ENCODE measurements around the gene TPM1. TPM values are rescaled to one million over a fixed set of nuclear protein-coding genes. Genes with fewer than 3 reads are reported as not detected.

TPM1 gene
- total and polyA plus RNA-seq, 2 donors (not counting 1 experiment from before 2014, with no cell fraction given), result 5.5 to 20.3 TPM

- H3K9me3 Mint-ChIP-seq (ENCODE audit: insufficient read depth), result no peaks in the 10 kb centered on the region
- Histone ChIP-seq H2AFZ (ENCODE audit: insufficient read depth, low read depth, low read length, poor library complexity, severe bottlenecking) (no peak overlapping the region), H3K27ac (ENCODE audit: low read length in 2 of 2) (no peak overlapping the region), H3K9ac (ENCODE audit: low read length) (no peak overlapping the region), H3K4me2 (replicated peaks; ENCODE audit: low read depth, low read length, poor library complexity, severe bottlenecking) (no peak overlapping the region), H3K79me2 (ENCODE audit: control insufficient read depth, insufficient read depth, low read length) (no peaks in the 10 kb centered on the region), H3K9me3 (ENCODE audit: control extremely low read depth in 1 of 3, control insufficient read depth in 2 of 3, insufficient read depth in 1 of 3, low read length in 2 of 3) (no peaks in the 10 kb centered on the region), H3K36me3 (replicated peaks in 1 of 2; ENCODE audit: control extremely low read depth in 1 of 2, control insufficient read depth in 1 of 2, extremely low read depth in 1 of 2, insufficient read depth in 2 of 2, low read length in 1 of 2) (no peaks in the 10 kb centered on the region), H3K27me3 (replicated peaks in 1 of 4; ENCODE audit: control extremely low read depth in 1 of 4, control insufficient read depth in 3 of 4, insufficient read depth in 4 of 4, low read length in 3 of 4) (peaks cover 0 to 45% (median 16%) of the 10 kb centered on the region in 4 experiments), H3K4me1 (ENCODE audit: control insufficient read depth in 2 of 2, insufficient read depth in 2 of 2, low read length in 2 of 2) (peaks cover 8 to 16% of the 10 kb centered on the region in 2 donors), H4K20me1 (ENCODE audit: control insufficient read depth, insufficient read depth, low read length, poor library complexity, severe bottlenecking) (no peaks in the 10 kb centered on the region), H3K4me3 (ENCODE audit: control extremely low read depth in 1 of 5, extremely low read depth in 1 of 5, insufficient read depth in 1 of 5, low read depth in 2 of 5, low read length in 4 of 5) (no peak overlapping the region)
- H3K4me1 Mint-ChIP-seq, result peaks cover 10% of the 10 kb centered on the region
- H3K27me3 Mint-ChIP-seq, result peaks cover 28% of the 10 kb centered on the region
- no peak overlapping the region for H3K27ac Mint-ChIP-seq
- intact Hi-C loops (cut with micrococcal nuclease), result no loop called here
- no peak for ATAC-seq (ENCODE audit: low read depth)
- ChIA-PET POLR2A (no interaction called here), CTCF (interaction anchor here (3.4 kb wide), 1 partner anchor 10 kb away, joined by 23 read pairs; no protein-coding TSS in a partner anchor)
- H3K4me3 Mint-ChIP-seq, result no peak overlapping the region
- WGBS (ENCODE audit: insufficient coverage), result no CpG with 5 or more reads among the region's 10 CpGs
- DNase-seq, result no peak
- TF ChIP-seq, protein P1, sequence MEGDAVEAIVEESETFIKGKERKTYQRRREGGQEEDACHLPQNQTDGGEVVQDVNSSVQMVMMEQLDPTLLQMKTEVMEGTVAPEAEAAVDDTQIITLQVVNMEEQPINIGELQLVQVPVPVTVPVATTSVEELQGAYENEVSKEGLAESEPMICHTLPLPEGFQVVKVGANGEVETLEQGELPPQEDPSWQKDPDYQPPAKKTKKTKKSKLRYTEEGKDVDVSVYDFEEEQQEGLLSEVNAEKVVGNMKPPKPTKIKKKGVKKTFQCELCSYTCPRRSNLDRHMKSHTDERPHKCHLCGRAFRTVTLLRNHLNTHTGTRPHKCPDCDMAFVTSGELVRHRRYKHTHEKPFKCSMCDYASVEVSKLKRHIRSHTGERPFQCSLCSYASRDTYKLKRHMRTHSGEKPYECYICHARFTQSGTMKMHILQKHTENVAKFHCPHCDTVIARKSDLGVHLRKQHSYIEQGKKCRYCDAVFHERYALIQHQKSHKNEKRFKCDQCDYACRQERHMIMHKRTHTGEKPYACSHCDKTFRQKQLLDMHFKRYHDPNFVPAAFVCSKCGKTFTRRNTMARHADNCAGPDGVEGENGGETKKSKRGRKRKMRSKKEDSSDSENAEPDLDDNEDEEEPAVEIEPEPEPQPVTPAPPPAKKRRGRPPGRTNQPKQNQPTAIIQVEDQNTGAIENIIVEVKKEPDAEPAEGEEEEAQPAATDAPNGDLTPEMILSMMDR (IDR thresholded peaks at IDR 0.05), result no peak
- no peak for TF ChIP-seq EZH2 (IDR thresholded peaks at IDR 0.05; ENCODE audit: borderline replicate concordance, insufficient read depth, low read depth, low read length, poor library complexity, severe bottlenecking)
Measured at GRCh38 chr15:63037976-63038720, 4.4 kb upstream of the TPM1 start.

Measured in B cell (primary cell).